Measurements from ENCODE around the gene DEAF1. TPM values are rescaled to one million over a fixed set of nuclear protein-coding genes. Genes with fewer than 3 reads are reported as not detected.
A peak's percentile ranks its signal among the peaks of the same experiment; 100 is the strongest.

The DEAF1 gene
- total and polyA plus RNA-seq, 9 of the 15 experiments (the other 6 are each of a cell fraction or from before 2014, with no cell fraction given) = 2.0 to 69.1 (median 26.8) TPM

GRCh38 chr11:695538-696248, 671 bp upstream of the DEAF1 start, which contains the start of gene TMEM80:
TSS of gene TMEM80 (plus strand) at chr11:695816. CDS start at chr11:695828, 12 bp downstream.
- ChIA-PET CTCF (ENCODE audit: low intra/inter-chr PET ratio) (interaction anchor here (1.9 to 2.3 kb wide), 2 partner anchors 27 to 32 kb away, joined by 8 to 10 read pairs; no protein-coding TSS in a partner anchor), POLR2A (interaction anchor here (0.6 to 4.0 kb wide), 18 partner anchors 8 to 160 kb away, joined by 3 to 25 read pairs (median 4); no protein-coding TSS in a partner anchor)
- H2AFZ ChIP-seq (ENCODE audit: low read depth, low read length) = peak within 1 kb of the TSS; percentile 94
- DNase-seq (ENCODE audit: extremely low read depth in 1 of 4, low spot score in 3 of 4) (peak; percentile 69 to 98 (median 82)), FAIRE-seq (no peak), ATAC-seq (peak; percentile 88)
- H3K79me2 ChIP-seq (ENCODE audit: control insufficient read depth, insufficient read depth, low read length) = peaks cover 64% of the 10 kb centered on the region
- H3K4me1 ChIP-seq (replicated peaks in 1 of 2; ENCODE audit: control insufficient read depth in 2 of 2, insufficient read depth in 2 of 2, low read length in 2 of 2) = peaks cover 37 to 67% of the 10 kb centered on the region in 2 experiments
- H3K9me1 ChIP-seq (ENCODE audit: control insufficient read depth, insufficient read depth, low read length) = peaks cover 4% of the 10 kb centered on the region
- no peaks in the 10 kb centered on the region for H3K9me3 ChIP-seq (replicated peaks; ENCODE audit: control insufficient read depth, insufficient read depth, low read depth, low read length)
- H3K27me3 ChIP-seq (ENCODE audit: control insufficient read depth in 2 of 2, insufficient read depth in 2 of 2, low read length in 2 of 2) = no peaks in the 10 kb centered on the region
- in situ Hi-C loops (cut with MboI) = no loop called here
- H3K36me3 ChIP-seq (ENCODE audit: control insufficient read depth, insufficient read depth, low read length) = peaks cover 9% of the 10 kb centered on the region; the same call in 2 of the 3 replicates
- intact Hi-C loops (cut with micrococcal nuclease) = loop anchor here (2.0 to 10.0 kb wide), 2 partner anchors 27 to 141 kb away; no protein-coding TSS in a partner anchor
- WGBS (ENCODE audit: insufficient coverage, low coverage, missing lambda C conversion rate) = under 1% methylated on average over 44 of the region's 101 CpGs
- H3K9ac ChIP-seq (ENCODE audit: insufficient read depth in 1 of 2, low read depth in 2 of 2, low read length in 2 of 2) = peak within 1 kb of the TSS; percentile 92 to 96
- H3K4me2 ChIP-seq (ENCODE audit: insufficient read depth, low read length) = peak within 1 kb of the TSS; percentile 91
- H3K27ac ChIP-seq (ENCODE audit: extremely low read depth, low read depth, low read length) = peak within 1 kb of the TSS; percentile 96
- peak within 1 kb of the TSS; percentile 98 for H3K4me3 ChIP-seq
- H4K20me1 ChIP-seq (replicated peaks; ENCODE audit: control insufficient read depth, insufficient read depth, low read length) = peaks cover 6% of the 10 kb centered on the region
- BruUV-seq (replicated peaks) = TSS peak; percentile 82
- TF ChIP-seq POLR2G (IDR thresholded peaks at IDR 0.05; ENCODE audit: low read depth, low read length) (peak; percentile 95), ATF1 (CRISPR knock-in tag; IDR thresholded peaks at IDR 0.05) (no peak), ATF1 (tag; IDR thresholded peaks at IDR 0.05) (peak; percentile 40; the same call in 1 of the 2 replicates), RBM14 (IDR thresholded peaks at IDR 0.05; ENCODE audit: borderline replicate concordance, insufficient read depth, low read depth, low read length) (peak; percentile 86; the same call in 1 of the 2 replicates), PTRF (tag; IDR thresholded peaks at IDR 0.05) (no peak), SIN3B (IDR thresholded peaks at IDR 0.05; ENCODE audit: low read depth) (peak; percentile 76; the same call in 1 of the 2 replicates), SIN3A (IDR thresholded peaks at IDR 0.05; ENCODE audit: borderline replicate concordance in 2 of 2, control insufficient read depth in 1 of 2, low read depth in 2 of 2, low read length in 2 of 2) (peak; percentile 67 to 68; a peak in 1 of 4 replicates), TCF7L2 (IDR thresholded peaks at IDR 0.05; ENCODE audit: low read depth, low read length) (no peak), CHD4 (IDR thresholded peaks at IDR 0.05; ENCODE audit: insufficient read depth, insufficient replicate concordance, low read depth, low read length, poor library complexity, severe bottlenecking) (no peak), HDAC1 (IDR thresholded peaks at IDR 0.05) (peak in 1 of 2 experiments; percentile 80; a peak in 2 of 4 replicates), GABPA (tag; conservative IDR thresholded peaks at IDR 0.05; ENCODE audit: low read depth) (peak; percentile 86), ZBTB7A (IDR thresholded peaks at IDR 0.05; ENCODE audit: borderline replicate concordance, control insufficient read depth, low read depth, low read length) (peak; percentile 51; the same call in 1 of the 2 replicates)
- TF ChIP-seq, protein P1, sequence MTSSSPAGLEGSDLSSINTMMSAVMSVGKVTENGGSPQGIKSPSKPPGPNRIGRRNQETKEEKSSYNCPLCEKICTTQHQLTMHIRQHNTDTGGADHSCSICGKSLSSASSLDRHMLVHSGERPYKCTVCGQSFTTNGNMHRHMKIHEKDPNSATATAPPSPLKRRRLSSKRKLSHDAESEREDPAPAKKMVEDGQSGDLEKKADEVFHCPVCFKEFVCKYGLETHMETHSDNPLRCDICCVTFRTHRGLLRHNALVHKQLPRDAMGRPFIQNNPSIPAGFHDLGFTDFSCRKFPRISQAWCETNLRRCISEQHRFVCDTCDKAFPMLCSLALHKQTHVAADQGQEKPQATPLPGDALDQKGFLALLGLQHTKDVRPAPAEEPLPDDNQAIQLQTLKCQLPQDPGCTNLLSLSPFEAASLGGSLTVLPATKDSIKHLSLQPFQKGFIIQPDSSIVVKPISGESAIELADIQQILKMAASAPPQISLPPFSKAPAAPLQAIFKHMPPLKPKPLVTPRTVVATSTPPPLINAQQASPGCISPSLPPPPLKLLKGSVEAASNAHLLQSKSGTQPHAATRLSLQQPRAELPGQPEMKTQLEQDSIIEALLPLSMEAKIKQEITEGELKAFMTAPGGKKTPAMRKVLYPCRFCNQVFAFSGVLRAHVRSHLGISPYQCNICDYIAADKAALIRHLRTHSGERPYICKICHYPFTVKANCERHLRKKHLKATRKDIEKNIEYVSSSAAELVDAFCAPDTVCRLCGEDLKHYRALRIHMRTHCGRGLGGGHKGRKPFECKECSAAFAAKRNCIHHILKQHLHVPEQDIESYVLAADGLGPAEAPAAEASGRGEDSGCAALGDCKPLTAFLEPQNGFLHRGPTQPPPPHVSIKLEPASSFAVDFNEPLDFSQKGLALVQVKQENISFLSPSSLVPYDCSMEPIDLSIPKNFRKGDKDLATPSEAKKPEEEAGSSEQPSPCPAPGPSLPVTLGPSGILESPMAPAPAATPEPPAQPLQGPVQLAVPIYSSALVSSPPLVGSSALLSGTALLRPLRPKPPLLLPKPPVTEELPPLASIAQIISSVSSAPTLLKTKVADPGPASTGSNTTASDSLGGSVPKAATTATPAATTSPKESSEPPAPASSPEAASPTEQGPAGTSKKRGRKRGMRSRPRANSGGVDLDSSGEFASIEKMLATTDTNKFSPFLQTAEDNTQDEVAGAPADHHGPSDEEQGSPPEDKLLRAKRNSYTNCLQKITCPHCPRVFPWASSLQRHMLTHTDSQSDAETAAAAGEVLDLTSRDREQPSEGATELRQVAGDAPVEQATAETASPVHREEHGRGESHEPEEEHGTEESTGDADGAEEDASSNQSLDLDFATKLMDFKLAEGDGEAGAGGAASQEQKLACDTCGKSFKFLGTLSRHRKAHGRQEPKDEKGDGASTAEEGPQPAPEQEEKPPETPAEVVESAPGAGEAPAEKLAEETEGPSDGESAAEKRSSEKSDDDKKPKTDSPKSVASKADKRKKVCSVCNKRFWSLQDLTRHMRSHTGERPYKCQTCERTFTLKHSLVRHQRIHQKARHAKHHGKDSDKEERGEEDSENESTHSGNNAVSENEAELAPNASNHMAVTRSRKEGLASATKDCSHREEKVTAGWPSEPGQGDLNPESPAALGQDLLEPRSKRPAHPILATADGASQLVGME (CRISPR knock-in tag; IDR thresholded peaks at IDR 0.05) = 0 out of 2 replicates have a peak, but pooled peaks have one; percentile 27
